GM19397 (cell line): ENCODE data around the gene MAGI2.

Source experiments
- ATAC-seq: cut with Tn5 transposase; IDR thresholded peaks from one replicate; pipeline ENCODE4 v1.9.1; 2021; ENCODE audit warnings: mild to moderate bottlenecking, moderate library complexity; ENCODE audit not compliant: unreplicated experiment

The MAGI2 gene

GRCh38 chr7:78172933-78173591, 1280.4 kb downstream of the MAGI2 start:
- no peak for ATAC-seq

GRCh38 chr7:78172267-78172757, 1281.2 kb downstream of the MAGI2 start:
- ATAC-seq, result no peak

DNA sequence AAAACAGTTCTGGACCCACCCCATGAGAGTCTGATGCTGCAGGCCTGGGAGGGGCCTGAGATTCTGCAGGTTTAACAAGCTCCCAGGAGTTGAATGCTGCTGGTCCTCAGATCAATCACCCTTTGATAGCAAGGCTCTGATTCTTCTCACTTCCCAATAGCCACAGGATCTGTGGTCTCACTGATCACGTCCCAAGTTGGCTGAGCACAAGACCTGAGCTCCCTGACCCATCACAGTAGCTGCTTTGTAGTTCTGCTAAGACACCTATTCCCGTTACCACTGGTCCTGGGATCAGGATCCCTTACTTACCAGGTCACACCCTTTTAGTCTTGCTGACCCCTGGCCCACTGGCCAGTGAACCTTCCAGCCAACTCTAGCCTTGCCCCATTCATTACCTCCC, 1282.1 kb downstream of the MAGI2 start:
- ATAC-seq, result no peak

- no peak for ATAC-seq
Observed at GRCh38 chr7:78170815-78171214, 1282.7 kb downstream of the MAGI2 start.

DNA sequence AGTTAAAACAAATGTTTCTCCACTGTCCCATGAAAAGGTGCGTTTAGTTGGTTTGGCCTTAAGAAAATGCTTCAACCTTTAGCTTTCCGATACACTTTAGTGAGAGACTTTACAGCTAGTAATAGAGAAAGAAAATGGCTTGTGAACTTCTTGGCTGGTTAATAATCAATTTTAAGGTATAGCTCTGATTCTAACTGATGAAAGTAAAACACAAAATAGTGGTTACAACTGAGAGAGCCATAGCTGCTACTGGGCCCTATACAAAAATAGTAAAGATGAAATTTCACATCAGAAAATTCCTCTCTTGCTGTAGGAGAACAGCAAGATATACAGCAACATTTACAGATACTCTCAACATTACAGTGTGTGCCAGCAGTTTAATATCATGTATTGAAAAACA, 1283.5 kb downstream of the MAGI2 start:
- no peak for ATAC-seq

GRCh38 chr7:78168865-78169264, 1284.6 kb downstream of the MAGI2 start:
- no peak for ATAC-seq

- ATAC-seq, result no peak
Observed at GRCh38 chr7:78167860-78168259, 1285.6 kb downstream of the MAGI2 start.

DNA sequence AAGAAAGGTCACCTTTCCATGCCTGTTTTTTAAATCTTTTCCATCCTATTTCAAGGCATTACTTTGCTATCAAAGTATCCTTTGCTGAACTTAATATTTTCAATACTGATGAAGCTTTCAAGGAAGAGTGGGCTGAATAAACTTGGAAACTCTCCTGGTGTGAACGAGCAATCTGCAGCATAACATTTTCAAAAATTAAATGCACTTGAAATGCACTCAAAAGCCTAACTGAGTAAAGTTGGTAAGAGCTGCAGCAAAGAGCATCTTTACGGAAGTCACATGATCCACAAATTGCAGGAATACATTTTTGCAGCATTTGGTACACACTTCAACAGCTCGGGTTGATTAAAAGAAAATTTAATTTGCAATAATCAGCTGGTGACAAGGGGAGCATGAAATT, 1287.6 kb downstream of the MAGI2 start:
- ATAC-seq, result no peak

DNA sequence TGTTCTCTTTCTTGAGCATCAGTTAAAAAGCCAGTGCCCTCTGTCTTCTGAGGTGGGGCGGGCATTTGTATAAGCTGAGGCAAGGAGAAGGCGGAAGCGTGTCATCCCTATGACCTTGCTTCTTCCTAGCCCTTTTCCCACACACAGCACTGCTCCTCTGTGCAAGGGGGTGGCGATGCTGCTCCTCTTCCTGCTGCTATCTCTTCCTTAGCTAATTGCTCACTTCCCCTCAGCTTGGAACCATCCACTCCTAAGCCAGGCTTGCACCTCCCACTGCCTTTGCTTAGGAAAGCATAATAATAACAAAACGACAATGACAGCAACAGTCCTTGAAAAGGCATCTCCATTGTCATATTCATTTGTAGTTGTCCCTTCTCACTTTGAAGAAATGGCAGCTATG, 1288.0 kb downstream of the MAGI2 start:
- ATAC-seq, result no peak

GRCh38 chr7:78164459-78164858, 1289.0 kb downstream of the MAGI2 start:
- no peak for ATAC-seq

DNA sequence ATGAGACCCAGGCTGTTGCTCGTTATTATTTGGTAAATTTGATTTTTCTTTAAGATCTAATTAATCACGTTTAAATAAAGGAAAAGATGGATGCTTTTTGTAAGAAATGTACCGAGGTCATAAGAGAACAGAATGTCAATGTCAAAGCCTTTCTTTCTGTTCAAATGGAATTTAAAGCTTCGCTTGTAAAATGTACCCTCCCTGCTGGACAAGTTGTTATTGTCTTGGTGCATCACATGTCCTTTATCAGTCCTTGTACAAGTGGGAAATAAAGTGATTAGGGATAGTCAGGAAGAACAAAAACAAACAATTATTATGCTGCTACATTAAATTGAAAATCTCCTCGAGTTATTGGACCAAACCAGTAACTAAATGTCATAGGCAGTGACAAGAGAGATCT, 1291.7 kb downstream of the MAGI2 start:
- no peak for ATAC-seq

GRCh38 chr7:78159545-78159944, 1293.9 kb downstream of the MAGI2 start:
- ATAC-seq, result no peak

GRCh38 chr7:78153285-78153684, 1300.2 kb downstream of the MAGI2 start:
- ATAC-seq, result no peak

DNA sequence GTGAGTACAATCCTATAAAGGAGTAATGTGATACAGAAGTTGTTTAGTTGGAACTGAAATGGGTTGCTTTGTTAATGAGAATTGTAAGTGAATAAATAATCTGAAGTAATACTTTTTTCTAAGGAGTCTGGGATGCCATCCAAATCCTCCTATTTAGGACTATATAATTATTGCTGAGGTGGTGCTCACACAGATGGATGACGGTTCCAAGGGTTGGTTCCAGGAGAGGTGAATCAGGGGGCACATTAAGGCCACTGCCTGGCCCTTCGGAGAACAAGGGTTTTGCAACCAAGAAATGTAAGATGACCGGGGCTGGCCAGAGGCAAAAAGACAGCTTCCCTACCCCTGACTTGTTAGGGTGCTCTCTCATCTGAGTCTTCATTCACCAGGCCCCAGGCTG, 1302.2 kb downstream of the MAGI2 start:
- no peak for ATAC-seq

DNA sequence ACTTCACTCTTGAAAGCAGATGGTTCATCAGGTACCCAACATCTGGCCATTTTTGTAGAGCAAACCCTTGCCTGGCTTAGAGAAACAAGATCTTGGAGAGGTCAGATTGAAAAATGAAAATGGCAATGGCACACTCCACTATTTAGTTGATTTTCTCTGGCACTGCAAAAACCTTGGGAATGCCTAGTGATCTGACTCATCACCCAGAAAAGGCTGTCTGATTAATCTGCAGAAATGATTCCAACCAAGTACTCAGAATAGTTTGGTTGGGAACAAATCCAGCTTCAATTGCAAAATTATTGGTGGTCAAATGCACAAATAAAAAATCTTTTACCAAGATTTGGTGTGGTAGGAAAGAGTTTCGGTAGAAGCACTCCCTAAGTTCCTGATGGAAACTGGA, 1303.7 kb downstream of the MAGI2 start:
- ATAC-seq, result no peak

- no peak for ATAC-seq
Observed at GRCh38 chr7:78148166-78148894, 1305.1 kb downstream of the MAGI2 start.

DNA sequence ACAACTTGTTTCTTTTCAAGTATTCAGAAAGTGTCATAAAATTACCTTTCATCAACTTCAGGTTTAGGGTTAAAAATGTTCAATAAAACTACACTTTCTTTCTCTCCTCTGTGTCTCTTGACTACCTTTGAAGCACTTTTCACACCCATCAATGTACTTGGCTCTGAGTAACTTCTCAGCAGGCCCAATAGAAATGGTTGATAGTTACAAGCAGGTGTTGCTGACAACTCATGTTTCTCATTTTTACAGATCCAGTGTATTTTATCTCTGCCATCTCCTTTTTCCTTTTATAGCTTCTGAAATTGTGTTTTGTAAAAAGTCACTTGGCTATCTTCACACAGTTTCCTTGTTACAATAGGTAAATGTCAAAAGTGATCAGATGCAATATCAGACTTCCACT, 1306.9 kb downstream of the MAGI2 start:
- no peak for ATAC-seq

DNA sequence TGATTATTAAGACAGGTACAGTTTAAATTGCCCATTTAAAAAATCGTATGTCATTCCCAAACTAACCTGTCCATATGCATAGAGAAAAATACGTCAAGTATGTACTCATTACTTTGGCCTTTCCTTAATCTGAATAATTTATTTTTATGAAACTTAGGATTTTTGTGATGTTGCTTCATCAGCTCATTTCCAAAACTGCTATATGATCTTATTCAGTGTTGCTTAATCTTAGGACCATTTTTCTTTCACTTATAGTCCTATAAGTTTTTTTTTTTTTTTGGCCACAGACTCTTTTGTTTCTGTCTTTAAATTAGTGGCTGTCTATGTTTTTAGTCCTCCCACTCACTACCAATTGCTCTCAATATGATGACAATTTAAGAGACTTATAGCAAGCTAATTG, 1309.8 kb downstream of the MAGI2 start:
- ATAC-seq, result no peak

GRCh38 chr7:78141522-78142281, 1311.8 kb downstream of the MAGI2 start:
- no peak for ATAC-seq

DNA sequence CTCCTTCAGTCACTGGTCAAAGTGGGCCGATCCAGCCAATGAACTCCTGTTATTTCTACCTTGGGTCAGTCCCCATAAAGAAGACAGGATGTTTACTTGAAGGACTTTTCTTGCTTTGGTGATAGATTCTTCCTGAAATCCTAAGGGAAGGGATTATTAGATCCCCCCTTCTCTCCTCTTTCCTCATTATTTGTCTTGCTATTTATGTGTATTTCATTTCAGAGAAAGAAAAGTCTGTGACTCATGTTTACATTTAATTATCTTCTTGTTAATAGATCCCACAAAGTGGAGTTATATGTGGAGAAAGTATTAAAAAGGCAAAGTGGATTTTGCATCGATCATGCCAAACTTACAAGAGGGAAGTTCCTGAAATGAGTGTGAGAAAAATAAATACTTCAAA, 1313.4 kb downstream of the MAGI2 start:
- ATAC-seq, result no peak

DNA sequence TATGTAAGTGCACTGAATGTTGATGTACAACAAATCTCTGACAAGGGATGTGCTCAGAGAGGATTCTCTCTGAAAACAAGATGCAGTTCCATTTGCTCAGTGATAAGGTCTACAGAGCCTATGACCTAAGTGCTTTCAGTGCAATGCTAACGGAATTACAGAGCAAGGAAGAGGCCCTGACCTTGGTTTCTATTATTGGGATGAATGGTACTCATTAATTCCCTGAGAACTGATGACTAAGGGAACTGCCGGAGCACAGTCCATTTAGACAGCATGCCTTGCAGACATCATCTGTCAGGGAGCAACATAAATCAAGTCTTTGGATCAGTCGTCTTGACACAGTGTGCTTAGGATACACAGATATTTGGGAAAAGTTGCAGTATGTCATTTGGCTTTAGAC, 1314.1 kb downstream of the MAGI2 start:
- ATAC-seq, result no peak

DNA sequence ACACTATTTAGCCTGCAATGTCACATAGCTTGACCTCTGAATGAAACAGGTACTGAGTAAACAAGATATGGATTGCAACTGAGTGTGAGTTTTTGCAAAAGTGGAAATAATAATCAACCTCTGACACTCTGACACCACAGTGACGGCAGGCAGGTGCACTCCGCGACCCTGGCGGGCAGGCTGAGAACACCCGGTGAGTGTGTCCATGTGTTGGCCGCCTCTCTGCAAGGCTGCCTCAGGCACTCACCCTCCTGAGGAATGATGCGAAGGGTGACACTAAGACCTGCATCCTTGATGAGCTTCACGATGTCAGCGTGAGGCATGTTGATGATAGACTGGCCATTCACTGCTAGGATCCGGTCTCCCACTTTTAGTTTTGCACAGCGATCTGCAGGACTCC, 1318.7 kb downstream of the MAGI2 start:
- ATAC-seq, result no peak
